ENCODE data around the gene CTNNA3.

The CTNNA3 gene

GRCh38 chr10:65952086-65952485 lies 1743.9 kb downstream of the CTNNA3 start:
- DNase-seq: no peak

GRCh38 chr10:65950075-65950474 lies 1745.9 kb downstream of the CTNNA3 start:
- no peak for DNase-seq

GRCh38 chr10:65949526-65949925 lies 1746.5 kb downstream of the CTNNA3 start:
- no peak for DNase-seq

- DNase-seq: no peak
Observed at GRCh38 chr10:65945061-65945460, 1750.9 kb downstream of the CTNNA3 start.

GRCh38 chr10:65943451-65943850 lies 1752.5 kb downstream of the CTNNA3 start:
- DNase-seq: no peak

GRCh38 chr10:65940816-65941662 lies 1755.0 kb downstream of the CTNNA3 start:
- DNase-seq: no peak

GRCh38 chr10:65940105-65940504 lies 1755.9 kb downstream of the CTNNA3 start:
- DNase-seq: no peak

GRCh38 chr10:65931291-65932070 lies 1764.5 kb downstream of the CTNNA3 start:
- DNase-seq: peak in 1 of 2 experiments; percentile 42

- DNase-seq: no peak
Observed at GRCh38 chr10:65911151-65911835, 1784.7 kb downstream of the CTNNA3 start.

GRCh38 chr10:65910209-65910608 lies 1785.8 kb downstream of the CTNNA3 start:
- no peak for DNase-seq

- DNase-seq: no peak
Observed at GRCh38 chr10:65907199-65907712, 1788.7 kb downstream of the CTNNA3 start.

GRCh38 chr10:65903620-65904019 lies 1792.4 kb downstream of the CTNNA3 start:
- DNase-seq: no peak

- no peak for DNase-seq
Observed at GRCh38 chr10:65900271-65900670, 1795.7 kb downstream of the CTNNA3 start.

GRCh38 chr10:65898055-65898454 lies 1797.9 kb downstream of the CTNNA3 start:
- DNase-seq: no peak

GRCh38 chr10:65894961-65895360 lies 1801.0 kb downstream of the CTNNA3 start:
- DNase-seq: no peak

- DNase-seq: no peak
Observed at GRCh38 chr10:65894379-65894778, 1801.6 kb downstream of the CTNNA3 start.

GRCh38 chr10:65893676-65894075 lies 1802.3 kb downstream of the CTNNA3 start:
- DNase-seq: no peak

GRCh38 chr10:65892284-65892683 lies 1803.7 kb downstream of the CTNNA3 start:
- DNase-seq: no peak

- DNase-seq: no peak
Observed at GRCh38 chr10:65891073-65891981, 1804.7 kb downstream of the CTNNA3 start.

GRCh38 chr10:65864529-65864928 lies 1831.5 kb downstream of the CTNNA3 start:
- no peak for DNase-seq

- no peak for DNase-seq
Observed at GRCh38 chr10:65864036-65864435, 1832.0 kb downstream of the CTNNA3 start.
